ENCODE measurements around the gene ACAP1.
"Not testable (repeated sequence)": the region's sequence is repeated elsewhere in the genome, so short reads cannot be mapped to it uniquely, and the experiment has no call there.

The ACAP1 gene

GRCh38 chr17:7355573-7355972, 19.2 kb downstream of the ACAP1 start:
- no peak for DNase-seq (ENCODE audit: low read depth, low spot score)

GRCh38 chr17:7356072-7356549, 19.8 kb downstream of the ACAP1 start:
- DNase-seq (ENCODE audit: low read depth, low spot score): no peak

GRCh38 chr17:7356756-7357155, 20.4 kb downstream of the ACAP1 start:
- no peak for DNase-seq (ENCODE audit: low read depth, low spot score)

- DNase-seq (ENCODE audit: low read depth, low spot score): no peak
These were observed 21.1 kb downstream of the ACAP1 start for GRCh38 chr17:7357381-7357780.

- DNase-seq (ENCODE audit: low read depth, low spot score): no peak
These were observed 25.6 kb downstream of the ACAP1 start for GRCh38 chr17:7361906-7362305.

GRCh38 chr17:7363311-7363710, 27.0 kb downstream of the ACAP1 start:
- no peak for DNase-seq (ENCODE audit: low read depth, low spot score)

GRCh38 chr17:7365963-7366362, 29.6 kb downstream of the ACAP1 start:
- DNase-seq (ENCODE audit: low read depth, low spot score): not testable (repeated sequence)

GRCh38 chr17:7367083-7367482, 30.8 kb downstream of the ACAP1 start:
- DNase-seq (ENCODE audit: low read depth, low spot score): no peak

GRCh38 chr17:7367918-7368598, 31.7 kb downstream of the ACAP1 start:
- DNase-seq (ENCODE audit: low read depth, low spot score): no peak

GRCh38 chr17:7368599-7368994, 32.3 kb downstream of the ACAP1 start:
- not testable (repeated sequence) for DNase-seq (ENCODE audit: low read depth, low spot score)

- no peak for DNase-seq (ENCODE audit: low read depth, low spot score)
These were observed 33.5 kb downstream of the ACAP1 start for GRCh38 chr17:7369825-7370224.

- DNase-seq (ENCODE audit: low read depth, low spot score): no peak
These were observed 34.5 kb downstream of the ACAP1 start for GRCh38 chr17:7370853-7371252.

GRCh38 chr17:7374353-7374752, 38.0 kb downstream of the ACAP1 start:
- DNase-seq (ENCODE audit: low read depth, low spot score): no peak

GRCh38 chr17:7379134-7379533, 42.8 kb downstream of the ACAP1 start:
- DNase-seq (ENCODE audit: low read depth, low spot score): no peak

GRCh38 chr17:7380321-7380720, 44.0 kb downstream of the ACAP1 start:
- no peak for DNase-seq (ENCODE audit: low read depth, low spot score)

- no peak for DNase-seq (ENCODE audit: low read depth, low spot score)
These were observed 44.7 kb downstream of the ACAP1 start, which contains the start of gene TNK1 for GRCh38 chr17:7380855-7381683. Gene TNK1 (plus strand): TSS chr17:7381089. CDS start chr17:7382927, 1,838 bp downstream.

GRCh38 chr17:7382901-7383300, 46.6 kb downstream of the ACAP1 start:
- DNase-seq (ENCODE audit: low read depth, low spot score): no peak

- DNase-seq (ENCODE audit: low read depth, low spot score): no peak
These were observed 47.0 kb downstream of the ACAP1 start for GRCh38 chr17:7383371-7383741.

GRCh38 chr17:7383742-7384488, 47.6 kb downstream of the ACAP1 start:
- no peak for DNase-seq (ENCODE audit: low read depth, low spot score)

GRCh38 chr17:7384489-7385081, 48.3 kb downstream of the ACAP1 start:
- no peak for DNase-seq (ENCODE audit: low read depth, low spot score)

GRCh38 chr17:7388856-7389255, 52.5 kb downstream of the ACAP1 start:
- no peak for DNase-seq (ENCODE audit: low read depth, low spot score)
